Heart left ventricle (tissue), 13 donors: ENCODE measurements around the gene MCM7.

Experiments
- POLR2A ChIP-seq, 2 donors: fragments of 450-650 bp; IDR thresholded peaks; one replicate each; pipeline ENCODE4 v1.6.1; 2017; ENCODE audit warnings: antibody characterized with exemption in 2 of 2, mild to moderate bottlenecking in 2 of 2, moderate library complexity in 2 of 2
- TF ChIP-seq, protein P1 (sequence below), 12 donors: fragments of 200-600 bp; sonication (generic) in 4 of 12; IDR thresholded peaks; one replicate each; pipeline versions ENCODE4 v1.5.0 to v1.8.0; 2018 to 2022; ENCODE audit warnings: antibody characterized with exemption in 12 of 12, mild to moderate bottlenecking in 5 of 12
- donor health status: ischemic (EF 13 %, LVEDD 7.1; RV severe dilation, severe dysfunction).
- donor health status: DM: no; HTN: yes; CAD: no.
- donor health status: DM: no; HTN: no; CAD: no.
- donor health status: ischemic (EF 25% LVEDD 6.9; RV normal size, moderate dysfunction).
- donor health status: ischemic (EF 25% LVEDD 5.7; RV mildly dilated, moderate dysfunction).
- donor health status: ischemic (EF 35%, LVEDD 5.7; RV mildly dilated, moderate dysfunction).
- donor health status: nonischemic (EF 11% LVEDD 7.7; RV severe dilation, severe dysfunction).
- donor health status: DM: yes; HTN: yes; CAD: no.
- donor health status: PGD.
- donor health status: ischemic (EF 29% LVEDD 5.4; RV normal size, mild dysfunction).
- donor health status: nonischemic (EF 23%, LVEDD 6.1; RV moderate dilation, normal function).

DNA sequence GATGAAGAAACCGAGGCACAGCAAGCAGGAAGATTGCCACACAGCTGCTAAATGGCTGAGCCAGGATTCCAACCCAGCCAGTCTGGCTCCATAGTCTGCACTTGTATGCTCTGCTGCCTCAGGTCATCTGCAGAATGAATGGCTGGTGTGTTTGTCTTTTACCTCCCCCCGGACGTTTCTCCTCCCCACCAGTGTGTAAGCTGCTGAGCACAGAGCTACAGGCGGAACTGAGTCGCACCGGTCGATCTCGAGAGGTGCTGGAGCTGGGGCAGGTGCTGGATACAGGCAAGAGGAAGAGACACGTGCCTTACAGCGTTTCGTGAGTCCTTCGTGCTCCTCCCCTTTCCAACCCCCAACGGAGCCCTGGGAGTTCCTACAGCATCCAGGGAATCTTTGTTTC lies 20.9 kb upstream of the MCM7 start:
- TF ChIP-seq, protein P1, sequence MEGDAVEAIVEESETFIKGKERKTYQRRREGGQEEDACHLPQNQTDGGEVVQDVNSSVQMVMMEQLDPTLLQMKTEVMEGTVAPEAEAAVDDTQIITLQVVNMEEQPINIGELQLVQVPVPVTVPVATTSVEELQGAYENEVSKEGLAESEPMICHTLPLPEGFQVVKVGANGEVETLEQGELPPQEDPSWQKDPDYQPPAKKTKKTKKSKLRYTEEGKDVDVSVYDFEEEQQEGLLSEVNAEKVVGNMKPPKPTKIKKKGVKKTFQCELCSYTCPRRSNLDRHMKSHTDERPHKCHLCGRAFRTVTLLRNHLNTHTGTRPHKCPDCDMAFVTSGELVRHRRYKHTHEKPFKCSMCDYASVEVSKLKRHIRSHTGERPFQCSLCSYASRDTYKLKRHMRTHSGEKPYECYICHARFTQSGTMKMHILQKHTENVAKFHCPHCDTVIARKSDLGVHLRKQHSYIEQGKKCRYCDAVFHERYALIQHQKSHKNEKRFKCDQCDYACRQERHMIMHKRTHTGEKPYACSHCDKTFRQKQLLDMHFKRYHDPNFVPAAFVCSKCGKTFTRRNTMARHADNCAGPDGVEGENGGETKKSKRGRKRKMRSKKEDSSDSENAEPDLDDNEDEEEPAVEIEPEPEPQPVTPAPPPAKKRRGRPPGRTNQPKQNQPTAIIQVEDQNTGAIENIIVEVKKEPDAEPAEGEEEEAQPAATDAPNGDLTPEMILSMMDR (IDR thresholded peaks at IDR 0.05): no peak
- TF ChIP-seq POLR2A (IDR thresholded peaks at IDR 0.05): no peak
